Ectodermal cell (in vitro differentiated cells): Measurements from ENCODE around the gene FRMPD4.

Source experiments
- H3K27ac ChIP-seq: 2 replicates; pipeline ENCODE4 v1.7.0; 2013; ENCODE audit warnings: mild to moderate bottlenecking, low read depth, low read length; ENCODE audit not compliant: insufficient read depth, poor library complexity, severe bottlenecking
- H3K27me3 ChIP-seq: 2 replicates; pipeline ENCODE4 v1.7.0; 2013; ENCODE audit warnings: mild to moderate bottlenecking, low read length; ENCODE audit not compliant: insufficient read depth, control insufficient read depth, poor library complexity, severe bottlenecking
- H3K36me3 ChIP-seq: one replicate; pipeline ENCODE4 v1.7.0; 2013; ENCODE audit warnings: low read length; ENCODE audit not compliant: control insufficient read depth, insufficient read depth
- H3K4me1 ChIP-seq: one replicate; pipeline ENCODE4 v1.7.0; 2013; ENCODE audit warnings: low read length; ENCODE audit not compliant: control insufficient read depth, insufficient read depth
- H3K4me3 ChIP-seq: 2 replicates; pipeline ENCODE4 v1.7.0; 2013; ENCODE audit warnings: low read depth, low read length, control low read depth; ENCODE audit not compliant: insufficient read depth
- H3K9me3 ChIP-seq: 2 replicates; pipeline ENCODE4 v1.7.0; 2013; ENCODE audit warnings: mild to moderate bottlenecking, low read length, moderate library complexity; ENCODE audit not compliant: control insufficient read depth
- WGBS, 2 experiments: methylation state at CpG; one replicate each; pipeline ENCODE4 v1.1.7; 2013; ENCODE audit warnings: missing lambda C conversion rate in 2 of 2; 5-methylcytosine and 5-hydroxymethylcytosine counted together

FRMPD4 gene

GRCh38 chrX:12657433-12657832 lies 519.2 kb downstream of the FRMPD4 start:
- Histone ChIP-seq H3K36me3 (no peaks in the 10 kb centered on the region), H3K9me3 (no peaks in the 10 kb centered on the region), H3K4me3 (no peak overlapping the region), H3K4me1 (no peaks in the 10 kb centered on the region), H3K27me3 (no peaks in the 10 kb centered on the region), H3K27ac (no peak overlapping the region)
- WGBS, 2 experiments, result 92 to 100% methylated on average over 1 of the region's 1 CpG

- WGBS, 2 experiments, result 89 to 100% methylated on average over 1 of the region's 1 CpG
- no peak overlapping the region for H3K27ac ChIP-seq
Observed at GRCh38 chrX:12657881-12658280, 519.6 kb downstream of the FRMPD4 start.

DNA sequence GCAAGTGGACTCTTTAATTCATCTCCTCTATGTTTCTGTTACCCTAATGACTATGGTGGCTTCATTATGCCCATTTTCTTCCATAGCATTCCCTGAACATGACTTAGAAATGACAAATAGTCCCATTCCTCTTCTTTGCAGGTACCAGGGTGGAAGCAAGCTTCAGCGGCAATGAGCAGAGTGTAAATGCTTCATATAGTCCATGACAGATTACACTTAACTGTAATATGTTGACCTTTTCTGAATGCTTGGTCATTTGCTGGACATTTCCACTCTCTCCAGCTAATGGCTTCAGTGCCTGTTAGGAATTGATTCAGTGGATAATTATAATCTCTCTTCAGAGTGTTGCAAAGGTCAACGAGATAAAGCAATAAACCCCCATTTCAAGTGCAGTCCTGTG lies 523.2 kb downstream of the FRMPD4 start:
- H3K27me3 ChIP-seq, result no peaks in the 10 kb centered on the region
- no peak overlapping the region for H3K27ac ChIP-seq
- H3K36me3 ChIP-seq, result no peaks in the 10 kb centered on the region
- H3K9me3 ChIP-seq, result no peaks in the 10 kb centered on the region
- H3K4me3 ChIP-seq, result no peak overlapping the region
- no peaks in the 10 kb centered on the region for H3K4me1 ChIP-seq
- 97 to 100% methylated on average over 2 of the region's 2 CpGs for WGBS, 2 experiments

More at GRCh38 chrX:12657881-12658280, 519.6 kb downstream of the FRMPD4 start:
- Histone ChIP-seq H3K4me3 (no peak overlapping the region), H3K9me3 (no peaks in the 10 kb centered on the region), H3K27me3 (no peaks in the 10 kb centered on the region), H3K36me3 (no peaks in the 10 kb centered on the region), H3K4me1 (no peaks in the 10 kb centered on the region)

DNA sequence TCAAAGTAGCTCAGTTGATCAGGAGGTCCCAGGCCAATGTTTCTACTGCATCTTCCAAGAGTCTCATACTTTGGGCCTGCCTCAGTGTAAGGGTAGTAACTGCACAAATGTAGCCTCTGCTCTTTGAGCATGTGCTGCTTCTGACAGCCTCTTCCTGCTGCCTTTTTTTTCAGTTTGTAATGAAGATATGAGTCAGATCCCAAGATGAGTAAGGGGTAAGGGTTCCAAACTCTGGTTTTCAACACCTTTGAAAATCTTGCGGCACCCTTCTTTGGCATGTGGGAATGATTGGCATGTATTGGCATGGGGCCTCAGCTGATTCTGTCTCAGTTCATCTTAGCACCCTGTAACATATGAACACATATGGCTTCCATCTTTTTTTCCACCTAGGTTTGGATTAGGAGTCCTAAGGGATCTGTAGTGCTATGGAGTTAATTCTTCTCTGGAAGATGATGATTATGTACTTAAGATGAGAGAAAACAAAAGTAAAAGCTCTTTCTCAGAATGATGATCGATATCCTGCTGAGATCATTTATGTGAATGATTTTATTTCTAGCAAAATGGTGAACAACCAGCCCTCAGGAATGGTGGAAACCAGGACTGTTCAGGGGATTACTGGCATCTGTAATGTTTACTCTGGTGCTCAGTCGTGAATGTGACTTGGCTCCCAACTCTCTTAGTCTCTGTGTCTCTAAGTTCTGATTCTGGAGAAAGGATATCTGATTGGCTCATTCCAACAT lies 534.3 kb downstream of the FRMPD4 start:
- Histone ChIP-seq H3K27me3 (no peaks in the 10 kb centered on the region), H3K9me3 (no peaks in the 10 kb centered on the region), H3K4me3 (no peak overlapping the region), H3K4me1 (no peaks in the 10 kb centered on the region), H3K27ac (no peak overlapping the region), H3K36me3 (no peaks in the 10 kb centered on the region)
- WGBS, 2 experiments, result 87 to 98% methylated on average over 3 of the region's 3 CpGs

DNA sequence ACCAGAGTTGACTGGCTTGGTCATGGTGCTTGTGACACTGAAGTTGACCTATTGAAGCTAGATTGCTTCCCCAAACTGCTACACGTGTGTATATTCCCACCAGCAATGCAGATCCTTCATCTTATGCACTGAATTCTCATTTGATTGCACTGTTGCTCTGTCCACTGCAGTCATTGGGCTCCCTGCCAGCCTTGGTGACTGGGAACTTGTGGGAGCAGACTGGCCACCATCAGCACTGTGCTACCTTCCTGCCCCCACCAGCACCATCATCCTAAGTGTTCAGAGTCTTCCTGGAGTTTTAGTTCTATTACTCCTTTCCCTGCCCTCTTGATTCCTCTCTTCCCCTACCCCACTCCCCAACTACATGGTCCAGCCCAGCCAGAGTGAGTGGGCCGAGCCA lies 535.2 kb downstream of the FRMPD4 start:
- Histone ChIP-seq H3K27me3 (no peaks in the 10 kb centered on the region), H3K27ac (no peak overlapping the region), H3K4me1 (no peaks in the 10 kb centered on the region), H3K36me3 (no peaks in the 10 kb centered on the region), H3K9me3 (no peaks in the 10 kb centered on the region), H3K4me3 (no peak overlapping the region)
- WGBS, 2 experiments, result 83 to 87% methylated on average over 2 of the region's 2 CpGs

GRCh38 chrX:12679522-12679921 lies 541.2 kb downstream of the FRMPD4 start:
- 88 to 100% methylated on average over 1 of the region's 1 CpG for WGBS, 2 experiments
- H3K27me3 ChIP-seq, result no peaks in the 10 kb centered on the region
- no peaks in the 10 kb centered on the region for H3K9me3 ChIP-seq
- H3K4me3 ChIP-seq, result no peak overlapping the region
- H3K4me1 ChIP-seq, result no peaks in the 10 kb centered on the region
- no peaks in the 10 kb centered on the region for H3K36me3 ChIP-seq
- no peak overlapping the region for H3K27ac ChIP-seq

DNA sequence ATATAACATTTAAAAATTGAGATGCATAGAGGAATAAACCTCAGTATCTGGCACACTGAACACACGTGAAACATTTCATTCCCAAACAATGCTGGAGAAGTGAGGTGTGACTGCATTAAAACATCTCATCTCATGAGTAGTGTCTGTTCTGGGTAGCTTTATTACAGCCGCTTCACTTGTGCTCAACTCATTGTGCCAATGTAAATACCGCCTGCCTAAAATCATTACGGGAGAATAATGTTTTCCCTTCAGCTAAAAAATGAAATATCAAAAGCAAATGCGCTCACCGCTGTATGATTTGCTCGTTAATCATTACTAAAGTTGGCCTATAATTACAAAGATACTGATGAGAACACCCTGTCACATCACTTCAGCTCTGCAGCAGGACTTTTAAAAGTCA lies 542.8 kb downstream of the FRMPD4 start:
- H3K9me3 ChIP-seq, result no peaks in the 10 kb centered on the region
- H3K36me3 ChIP-seq, result no peaks in the 10 kb centered on the region

DNA sequence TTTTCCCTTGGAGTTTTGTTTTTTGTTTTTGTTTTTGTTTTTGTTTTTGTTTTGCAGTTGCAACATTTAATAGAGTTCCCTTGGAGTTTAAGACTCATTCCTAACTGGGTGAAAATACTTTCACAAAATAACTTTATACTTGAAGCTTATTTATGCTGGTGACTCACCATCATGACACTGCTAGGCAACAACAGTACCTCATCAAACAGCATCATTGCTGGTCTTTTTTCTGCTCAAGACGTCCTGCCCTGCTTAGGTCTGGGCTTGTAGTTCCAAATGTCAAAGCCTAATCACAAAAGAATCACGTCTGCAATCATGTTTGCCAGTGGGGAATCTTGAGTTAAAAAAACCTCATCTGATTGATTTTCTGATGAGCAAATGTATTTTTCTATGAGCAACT lies 547.3 kb downstream of the FRMPD4 start:
- no peaks in the 10 kb centered on the region for H3K4me1 ChIP-seq
- WGBS, 2 experiments, result 79 to 83% methylated on average over 1 to 2 of the region's 2 CpGs
- no peaks in the 10 kb centered on the region for H3K27me3 ChIP-seq
- H3K9me3 ChIP-seq, result no peaks in the 10 kb centered on the region
- H3K27ac ChIP-seq, result no peak overlapping the region
- H3K36me3 ChIP-seq, result no peaks in the 10 kb centered on the region
- H3K4me3 ChIP-seq, result no peak overlapping the region

More for the DNA sequence above, 542.8 kb downstream of the FRMPD4 start:
- Histone ChIP-seq H3K27me3 (no peaks in the 10 kb centered on the region), H3K27ac (no peak overlapping the region), H3K4me1 (no peaks in the 10 kb centered on the region), H3K4me3 (no peak overlapping the region)
- 92% methylated on average over 6 to 7 of the region's 7 CpGs for WGBS, 2 experiments

DNA sequence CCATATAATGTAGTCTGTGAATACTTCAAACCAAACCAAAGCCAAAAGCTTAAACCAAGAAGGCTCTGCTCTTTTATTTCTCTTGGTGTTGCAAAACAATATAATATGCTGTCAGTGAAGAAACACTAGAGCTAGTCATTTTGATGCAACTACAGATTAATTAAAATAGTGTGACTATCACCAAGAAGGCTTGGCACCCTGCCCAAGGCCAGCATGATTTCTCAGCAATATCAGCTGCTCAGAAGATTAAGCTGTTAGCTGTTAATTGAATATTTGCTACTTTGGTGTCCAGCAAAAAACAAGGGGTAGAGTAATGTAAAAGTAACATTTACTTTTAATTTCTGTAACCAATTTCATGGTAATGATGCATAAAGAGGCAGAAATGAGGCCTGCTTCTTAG lies 548.1 kb downstream of the FRMPD4 start:
- H3K36me3 ChIP-seq, result no peaks in the 10 kb centered on the region
- no peaks in the 10 kb centered on the region for H3K4me1 ChIP-seq
- no peak overlapping the region for H3K27ac ChIP-seq
- H3K27me3 ChIP-seq, result no peaks in the 10 kb centered on the region
- H3K4me3 ChIP-seq, result no peak overlapping the region
- H3K9me3 ChIP-seq, result no peaks in the 10 kb centered on the region

DNA sequence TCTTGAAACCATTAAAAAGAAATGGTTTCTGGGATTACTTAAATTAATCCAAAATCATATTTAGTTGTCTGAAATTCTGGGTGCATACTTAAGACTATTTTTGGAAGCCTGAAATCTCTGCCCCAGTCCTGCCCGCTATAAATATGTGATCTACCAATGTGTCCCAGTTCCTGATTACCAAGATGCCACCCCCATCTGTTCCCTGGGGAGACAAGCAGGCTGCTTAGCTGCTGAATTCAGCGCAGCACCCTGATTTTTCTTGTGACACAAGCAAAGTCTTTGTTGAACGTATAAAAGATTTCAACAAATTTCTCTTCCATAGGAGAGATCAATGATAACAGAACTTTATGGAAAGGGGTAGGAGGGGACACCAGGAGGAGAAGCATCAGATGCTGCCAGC lies 552.4 kb downstream of the FRMPD4 start:
- Histone ChIP-seq H3K27me3 (no peaks in the 10 kb centered on the region), H3K4me1 (no peaks in the 10 kb centered on the region), H3K36me3 (no peaks in the 10 kb centered on the region), H3K27ac (no peak overlapping the region), H3K9me3 (no peaks in the 10 kb centered on the region), H3K4me3 (no peak overlapping the region)
- 93 to 99% methylated on average over 2 to 3 of the region's 3 CpGs for WGBS, 2 experiments

GRCh38 chrX:12693754-12694153 lies 555.5 kb downstream of the FRMPD4 start:
- no peaks in the 10 kb centered on the region for H3K27me3 ChIP-seq
- H3K9me3 ChIP-seq, result no peaks in the 10 kb centered on the region
- 90 to 100% methylated on average over 2 of the region's 2 CpGs for WGBS, 2 experiments
- no peaks in the 10 kb centered on the region for H3K4me1 ChIP-seq
- no peak overlapping the region for H3K4me3 ChIP-seq
- no peaks in the 10 kb centered on the region for H3K36me3 ChIP-seq
- no peak overlapping the region for H3K27ac ChIP-seq
